Measurements from ENCODE around the gene EIF3K.
A peak's percentile ranks its signal among the peaks of the same experiment; 100 is the strongest.

EIF3K gene

DNA sequence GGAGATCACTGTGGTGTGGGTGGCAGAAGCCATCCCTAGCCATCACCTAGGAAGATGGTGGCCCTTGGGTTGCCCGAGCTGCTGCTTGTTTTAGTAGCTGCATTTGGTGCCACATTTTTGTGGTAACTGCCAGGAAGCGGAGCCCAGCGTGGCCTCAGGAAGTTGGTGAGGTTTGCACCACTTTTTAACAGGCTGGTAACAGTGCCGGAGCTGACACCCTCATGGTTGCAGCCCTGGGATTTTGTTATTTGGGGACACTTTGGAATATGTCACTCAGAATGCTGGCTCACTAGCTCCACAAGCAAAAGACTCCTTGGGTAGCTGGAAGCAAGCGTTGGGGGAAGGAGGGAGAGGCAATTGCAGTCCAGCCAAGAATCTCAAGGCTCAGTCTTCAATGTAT is 50.6 kb downstream of the EIF3K start:
- no peak for DNase-seq

DNA sequence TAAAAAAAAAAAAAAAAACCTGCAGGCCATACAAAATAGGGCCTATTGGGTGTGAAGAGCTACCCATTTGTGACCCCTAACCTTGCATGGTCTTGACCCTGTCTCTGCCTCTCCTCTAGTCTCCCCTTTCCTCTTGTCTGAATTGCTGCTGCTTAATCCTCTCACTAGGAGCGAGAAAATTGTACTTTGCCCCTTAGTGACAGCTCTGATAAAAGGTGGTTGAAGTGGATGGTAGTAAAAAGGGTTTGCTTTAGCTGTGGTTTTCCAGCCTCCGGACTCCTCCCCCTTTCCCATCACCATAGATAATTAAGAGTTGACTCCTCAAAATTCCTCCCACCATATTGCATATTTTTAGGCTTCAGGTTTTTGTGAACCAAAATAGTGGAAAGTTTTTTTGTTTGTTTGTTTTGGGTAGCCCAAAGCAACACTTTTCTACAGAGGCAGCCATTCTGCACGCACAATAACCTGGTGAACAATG is 52.0 kb downstream of the EIF3K start:
- no peak for DNase-seq

DNA sequence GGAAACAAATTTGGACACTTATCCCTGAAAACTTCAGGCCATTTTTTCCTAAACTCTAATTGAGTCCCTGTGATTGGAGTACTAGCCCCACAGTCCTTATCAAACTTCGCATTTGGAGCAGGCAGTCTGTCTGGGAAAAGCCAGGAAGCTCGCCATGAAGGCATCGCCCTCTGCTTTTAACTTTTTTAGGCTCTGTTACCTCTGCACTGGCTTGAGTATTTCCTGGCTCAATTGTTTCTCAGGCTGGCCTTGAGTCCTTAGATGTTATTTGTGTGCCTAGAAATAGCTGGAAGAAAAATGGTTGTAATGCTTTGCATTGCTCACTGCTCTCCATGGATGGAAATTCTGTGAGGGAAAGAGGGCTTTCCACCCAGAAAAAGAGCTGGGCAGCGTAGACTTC is 52.7 kb downstream of the EIF3K start:
- no peak for DNase-seq

DNA sequence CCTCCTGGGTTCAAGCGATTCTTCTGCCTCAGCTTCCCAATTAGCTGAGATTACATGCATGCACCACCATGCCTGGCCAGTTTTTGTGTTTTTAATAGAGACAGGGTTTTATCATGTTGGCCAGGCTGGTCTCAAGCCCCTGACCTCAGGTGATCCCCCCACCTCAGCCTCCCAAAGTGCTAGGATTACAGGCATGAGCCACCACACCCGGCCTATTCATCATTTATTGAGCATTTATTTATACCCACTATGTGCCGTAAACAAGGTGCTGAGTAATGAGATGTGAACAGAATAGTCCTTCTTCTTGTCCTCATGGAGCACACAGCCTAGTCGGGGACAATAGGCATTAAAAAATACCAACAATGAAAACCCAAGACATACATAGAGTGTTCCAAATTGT is 54.0 kb downstream of the EIF3K start:
- DNase-seq, result no peak

DNA sequence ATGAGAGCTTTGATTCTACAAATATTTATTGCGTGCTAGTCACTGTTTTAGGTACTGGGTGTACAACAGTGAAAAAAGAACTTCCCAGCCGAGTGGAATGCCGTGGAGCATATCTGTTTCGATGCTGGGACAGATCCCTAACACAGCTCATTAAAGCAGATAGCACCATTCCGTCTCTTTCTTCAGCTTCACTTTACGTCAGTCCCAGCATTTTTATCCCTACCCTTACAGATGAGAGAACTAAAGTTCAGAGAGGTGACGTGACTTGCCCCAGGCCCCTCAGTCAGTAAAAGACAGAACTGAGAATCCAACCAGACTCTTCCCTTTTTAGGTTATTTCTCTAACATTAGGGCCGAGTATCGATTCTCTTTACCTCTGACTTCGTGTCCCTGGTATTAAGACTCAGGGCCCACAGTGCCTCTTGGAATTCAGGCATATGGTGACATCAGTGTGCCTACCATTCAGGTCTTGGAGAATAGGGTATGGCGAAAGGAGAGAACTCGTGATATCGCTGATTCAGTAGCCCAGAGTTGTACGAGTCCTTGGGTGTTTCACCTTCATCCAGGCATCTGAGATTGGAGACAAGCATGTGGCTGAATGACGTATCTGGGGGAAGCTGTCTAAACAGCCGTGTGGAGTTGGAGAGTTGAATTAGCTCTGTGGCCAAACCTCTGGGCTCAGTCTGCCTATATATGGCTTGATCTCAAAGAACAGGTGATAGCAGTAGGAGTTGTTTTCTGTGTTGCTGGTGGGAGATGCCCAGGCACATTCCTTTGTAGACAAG is 55.6 kb downstream of the EIF3K start:
- no peak for DNase-seq

DNA sequence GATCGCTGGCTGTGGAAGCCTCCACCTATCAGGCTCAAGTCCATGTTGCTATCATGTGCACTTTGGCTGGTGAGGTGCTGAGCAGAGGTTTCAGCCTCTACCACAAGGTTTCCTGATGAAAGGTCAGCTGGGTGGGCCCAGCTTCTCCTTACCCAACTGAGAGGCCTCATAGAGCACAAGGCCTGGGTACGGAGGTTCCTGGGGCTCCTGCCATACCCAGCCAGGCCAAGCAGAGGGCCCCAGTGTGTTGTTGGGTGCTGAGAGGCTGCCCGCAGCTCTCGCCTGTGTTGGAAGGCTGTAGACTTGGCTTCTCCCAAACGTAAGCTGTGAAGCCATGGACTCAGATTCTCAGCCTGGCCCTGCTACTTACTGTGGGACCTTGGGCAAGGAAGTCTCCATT is 56.6 kb downstream of the EIF3K start:
- DNase-seq, result no peak

DNA sequence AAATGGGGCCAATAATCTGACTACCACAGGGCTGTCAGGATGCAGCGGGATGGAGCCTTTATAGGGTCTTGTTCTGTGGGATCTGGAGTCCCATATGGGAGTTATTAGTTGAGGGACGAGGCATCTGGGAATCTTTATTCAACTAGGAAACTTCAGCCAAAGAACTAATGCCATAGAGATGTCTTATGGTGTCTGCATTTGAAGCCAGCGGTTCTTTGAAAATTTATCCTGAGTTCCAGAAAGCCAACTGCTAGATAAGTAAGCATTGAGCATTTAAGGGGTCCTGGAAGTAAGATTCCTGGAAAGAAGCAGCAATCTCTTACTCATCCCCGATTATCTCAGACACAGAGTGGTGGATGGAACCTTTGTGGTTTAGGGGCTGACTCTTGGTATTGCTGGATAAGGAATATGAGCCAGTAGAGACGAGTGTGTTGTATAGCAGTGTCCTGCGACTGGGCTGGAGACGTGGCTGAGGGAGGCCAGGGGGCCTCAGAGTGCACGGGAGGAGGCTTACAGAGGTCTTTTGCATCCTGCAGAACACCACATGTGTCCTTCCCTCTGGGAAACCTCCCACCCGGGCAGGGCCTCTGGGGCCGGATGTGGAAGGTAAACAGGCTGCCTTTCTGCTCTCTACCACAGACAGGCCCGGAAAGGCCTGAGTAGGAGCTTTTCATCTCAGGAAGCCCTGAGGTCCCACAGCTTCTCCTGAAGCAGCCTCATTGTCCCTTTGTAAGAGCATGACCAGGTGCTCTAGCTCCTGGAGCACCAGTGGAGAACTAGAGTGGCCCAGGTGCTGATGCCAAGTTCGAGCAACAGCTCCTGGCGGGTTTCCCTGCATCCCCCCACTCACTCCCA is 57.3 kb downstream of the EIF3K start:
- DNase-seq, result no peak

DNA sequence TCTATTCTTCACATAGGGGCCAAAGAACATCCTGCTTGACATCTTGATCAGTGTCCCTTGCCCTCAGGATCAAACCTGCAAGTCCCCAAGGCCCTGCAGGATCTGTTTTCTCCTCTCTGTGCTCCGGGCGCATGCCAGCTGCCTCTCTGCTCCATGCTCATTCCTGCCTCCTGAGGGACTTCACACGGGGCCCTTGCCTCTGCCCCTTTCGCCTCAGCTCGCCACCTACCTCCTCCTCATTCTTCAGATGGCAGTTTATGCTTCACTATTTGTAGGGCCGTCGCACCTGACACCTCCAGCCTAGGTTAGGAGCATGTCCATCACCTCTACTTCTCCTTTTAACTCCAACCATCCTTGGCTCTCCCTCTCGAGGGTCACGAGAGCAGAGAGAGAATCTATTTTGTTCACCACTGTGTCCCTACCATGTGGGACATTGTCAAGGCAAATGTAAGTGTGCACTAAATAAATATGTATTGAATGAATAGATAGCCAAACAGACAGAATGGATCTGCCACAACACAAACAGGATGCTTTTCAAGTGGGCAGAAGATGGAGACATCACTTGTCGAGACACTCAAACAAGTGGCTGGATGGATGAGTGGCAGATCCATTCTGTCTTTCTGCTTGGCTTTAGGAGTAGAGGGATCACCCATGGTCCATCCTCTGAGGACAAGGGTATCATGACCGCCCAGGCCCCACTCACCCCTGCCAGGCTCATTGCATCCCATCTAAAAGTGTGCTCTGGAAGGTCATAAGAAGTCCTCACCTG is 58.1 kb downstream of the EIF3K start:
- no peak for DNase-seq

DNA sequence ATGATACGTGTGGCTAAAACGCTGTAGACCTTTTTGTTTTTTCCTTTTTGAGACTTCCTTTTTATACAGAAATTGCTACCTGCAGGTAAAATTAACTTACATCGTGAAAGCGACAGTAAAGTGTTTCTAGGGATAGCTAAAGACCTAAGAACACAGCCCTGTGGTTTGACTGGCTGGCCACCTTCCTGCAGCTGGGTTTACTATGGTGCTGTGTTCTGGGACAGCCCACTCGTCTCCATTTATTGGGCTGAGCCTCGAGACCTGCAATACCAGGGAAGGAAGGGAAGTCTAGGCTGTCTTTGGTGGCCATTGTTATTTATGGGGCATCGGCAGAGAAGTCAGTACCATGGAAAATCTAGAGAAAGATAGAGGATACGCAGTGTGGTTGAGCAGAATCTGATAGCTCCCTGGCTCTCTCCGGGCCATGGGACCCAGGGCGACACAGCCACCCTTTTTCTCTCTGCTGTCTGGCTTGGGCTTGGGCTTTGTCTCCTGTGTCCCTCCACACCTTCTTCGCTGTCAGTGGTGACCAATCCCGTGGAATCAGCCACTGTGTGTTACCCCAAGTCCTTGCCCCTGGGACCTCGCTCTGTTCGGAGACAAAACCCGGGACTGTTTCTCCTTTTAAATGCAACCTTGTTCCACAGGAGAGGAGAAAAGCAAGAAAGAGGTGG is 59.4 kb downstream of the EIF3K start:
- DNase-seq, result no peak

DNA sequence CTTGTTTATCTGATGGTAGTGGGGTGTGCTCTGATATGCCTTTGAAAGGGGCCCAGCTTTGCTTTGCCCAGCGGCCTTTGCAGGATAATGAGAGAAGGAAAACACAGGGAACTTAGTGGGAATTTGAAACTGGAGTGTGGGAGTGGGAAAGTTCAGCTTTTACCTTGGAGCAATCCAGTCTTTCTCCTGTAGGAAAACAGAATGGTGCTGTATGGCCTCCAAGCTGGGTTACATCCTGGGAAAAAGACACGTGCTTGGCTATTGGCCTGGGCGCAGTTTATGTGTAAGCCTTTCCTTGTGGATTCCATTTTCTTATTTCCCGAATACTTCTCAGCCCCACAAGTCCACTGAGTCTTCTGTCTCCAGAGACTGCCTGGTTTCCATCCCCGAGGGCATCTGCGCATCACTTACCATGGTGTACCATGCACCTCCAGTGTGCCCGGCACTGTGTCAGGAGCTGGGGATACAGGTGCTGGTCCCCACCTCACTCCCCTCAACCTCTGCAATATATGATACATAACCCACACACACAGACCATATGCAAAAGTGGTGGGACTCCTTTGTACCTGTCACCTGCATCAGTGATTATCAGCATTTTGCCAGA is 60.0 kb downstream of the EIF3K start:
- no peak for DNase-seq

DNA sequence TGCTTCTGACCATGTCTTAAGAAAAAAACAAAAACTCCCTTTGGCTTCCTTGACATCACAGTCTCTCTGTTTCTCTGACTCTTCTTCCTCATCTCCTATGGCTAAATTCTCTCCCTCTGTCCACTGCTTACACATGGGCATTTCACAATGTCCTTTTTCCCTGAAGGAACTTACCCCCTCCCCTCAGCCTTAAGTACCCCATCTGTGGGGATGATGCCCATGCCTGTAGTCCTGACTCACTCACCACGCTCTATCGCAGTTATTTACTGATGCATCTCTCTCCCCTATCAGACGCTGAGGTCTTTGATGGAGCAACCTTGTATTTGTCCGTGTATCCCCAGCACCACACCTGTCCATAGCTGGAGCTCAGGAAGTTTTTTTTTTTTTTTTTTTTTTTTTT is 60.9 kb downstream of the EIF3K start:
- no peak for DNase-seq

DNA sequence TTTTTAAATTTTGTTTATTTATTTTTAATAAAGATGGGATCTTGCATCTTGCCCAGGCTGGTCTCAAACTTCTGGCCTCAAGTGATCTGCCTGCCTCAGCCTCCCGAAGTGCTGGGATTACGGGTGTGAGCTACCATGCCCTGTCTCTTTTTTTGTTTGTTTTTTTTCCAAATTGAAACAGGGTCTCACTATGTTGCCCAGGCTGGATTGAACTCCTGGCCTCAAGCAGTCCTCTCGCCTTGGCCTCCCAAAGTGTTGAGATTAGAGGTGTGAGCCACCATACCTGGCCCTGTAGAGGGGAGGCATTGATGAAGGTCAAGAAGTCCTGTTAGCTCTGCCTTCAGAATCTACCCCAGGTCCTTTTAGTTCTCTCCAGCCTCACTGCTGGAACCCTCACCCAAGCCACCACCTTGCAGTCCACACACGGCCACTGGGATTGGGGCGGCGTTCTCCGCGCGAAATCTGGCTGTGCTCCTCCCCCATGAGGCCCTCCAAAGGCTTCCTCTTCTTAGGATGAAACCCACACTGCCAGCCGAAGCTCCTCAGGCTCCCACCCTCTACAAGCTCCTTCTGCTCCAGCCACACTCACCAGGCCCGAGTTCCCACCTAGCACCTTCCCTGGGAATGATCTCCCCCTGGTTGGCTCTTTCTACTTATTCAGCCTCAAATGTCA is 63.3 kb downstream of the EIF3K start:
- no peak for DNase-seq

DNA sequence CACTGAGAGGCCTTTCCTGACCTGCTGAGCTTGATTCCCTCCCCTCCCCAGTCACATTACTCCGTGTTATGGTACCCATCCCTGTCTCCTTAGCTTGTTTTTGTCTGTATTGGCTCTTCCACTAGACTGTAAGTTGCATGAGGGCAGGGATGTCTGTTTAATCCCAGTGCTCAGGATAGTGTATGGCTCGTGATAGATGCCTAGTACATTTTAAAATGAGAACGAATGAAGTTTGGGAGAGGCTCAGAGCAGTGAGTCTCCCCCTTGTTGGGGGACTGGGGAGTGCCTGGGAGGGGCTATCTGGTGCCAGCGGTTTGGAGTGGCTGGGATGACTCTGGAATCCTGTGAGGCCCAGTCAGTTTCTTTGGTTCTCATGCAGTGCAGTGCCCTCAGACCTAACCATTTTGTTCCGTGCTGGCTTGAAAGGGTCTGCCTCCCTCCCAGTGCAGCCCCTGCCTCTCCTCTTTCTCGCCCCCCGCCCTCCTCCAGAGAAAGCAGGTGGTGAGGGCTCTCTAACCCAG is 63.9 kb downstream of the EIF3K start:
- no peak for DNase-seq

DNA sequence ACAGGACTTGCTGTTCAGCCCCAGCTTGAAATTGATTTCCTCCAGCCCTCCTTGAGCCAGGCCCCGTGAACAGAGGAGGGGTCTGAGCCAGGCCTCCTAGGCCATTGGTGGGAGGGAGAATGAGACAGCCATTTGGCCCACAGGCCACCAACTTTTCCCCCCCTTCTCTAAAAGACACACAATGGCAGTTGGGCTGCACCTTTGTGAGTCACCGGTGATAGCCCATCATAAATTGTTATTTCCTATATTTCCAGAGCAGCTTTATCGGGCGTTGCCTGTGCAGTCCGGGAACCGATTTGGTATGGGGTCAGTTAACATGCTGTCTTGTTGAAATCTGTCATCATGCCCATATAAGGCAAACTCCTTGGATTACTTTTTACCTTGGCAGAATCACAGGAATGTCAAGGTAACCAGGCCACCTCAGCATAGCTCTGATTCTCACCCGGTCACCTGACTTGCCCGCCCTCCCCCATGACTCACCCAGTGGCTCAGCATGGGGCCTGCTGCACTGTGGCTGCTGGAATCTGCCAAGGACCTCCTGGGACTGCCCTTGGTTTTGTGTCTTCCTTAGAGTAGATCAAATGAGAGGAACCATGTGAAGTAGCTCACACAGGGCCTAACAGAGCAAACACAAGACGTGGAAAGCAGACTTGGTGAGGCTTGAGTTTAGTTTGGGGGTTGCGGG is 64.5 kb downstream of the EIF3K start:
- DNase-seq, result peak; percentile 25

DNA sequence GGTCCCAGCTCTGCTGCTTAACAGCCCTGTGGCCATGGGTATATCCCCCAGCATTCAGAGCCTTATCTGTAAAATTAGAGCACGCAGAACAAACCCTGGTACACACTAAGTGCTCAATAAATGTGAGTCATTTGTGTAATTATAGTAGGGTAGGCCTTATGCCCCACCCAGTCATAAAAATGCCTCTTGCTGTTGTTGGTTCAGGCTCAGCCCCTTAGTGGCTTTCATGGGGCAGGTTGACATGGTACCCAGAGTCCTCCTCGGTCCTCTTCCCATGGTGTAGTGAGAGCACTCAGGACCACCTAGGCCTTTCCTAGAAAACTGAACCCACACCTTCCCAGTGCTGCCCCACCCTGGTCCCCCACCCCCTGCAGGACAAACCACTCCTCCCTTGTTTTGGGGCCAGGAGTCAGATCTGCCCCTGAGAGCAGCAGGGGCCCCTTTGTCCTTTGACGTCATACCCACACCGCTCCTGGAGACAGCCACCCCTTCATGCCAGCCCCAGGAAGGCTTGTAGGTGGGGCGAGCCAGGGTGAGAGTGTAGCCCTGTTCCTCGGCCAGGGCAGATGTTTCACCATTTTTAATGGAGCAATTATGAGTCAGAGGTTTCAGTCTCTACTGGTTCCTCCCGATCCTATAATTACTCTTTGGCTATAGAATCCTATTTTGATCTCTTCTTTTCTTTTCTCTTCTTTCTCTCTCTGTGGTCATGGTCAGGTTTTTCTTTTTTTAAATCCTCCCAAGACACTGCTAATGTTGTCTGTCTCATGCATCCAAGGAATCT is 65.3 kb downstream of the EIF3K start:
- no peak for DNase-seq

DNA sequence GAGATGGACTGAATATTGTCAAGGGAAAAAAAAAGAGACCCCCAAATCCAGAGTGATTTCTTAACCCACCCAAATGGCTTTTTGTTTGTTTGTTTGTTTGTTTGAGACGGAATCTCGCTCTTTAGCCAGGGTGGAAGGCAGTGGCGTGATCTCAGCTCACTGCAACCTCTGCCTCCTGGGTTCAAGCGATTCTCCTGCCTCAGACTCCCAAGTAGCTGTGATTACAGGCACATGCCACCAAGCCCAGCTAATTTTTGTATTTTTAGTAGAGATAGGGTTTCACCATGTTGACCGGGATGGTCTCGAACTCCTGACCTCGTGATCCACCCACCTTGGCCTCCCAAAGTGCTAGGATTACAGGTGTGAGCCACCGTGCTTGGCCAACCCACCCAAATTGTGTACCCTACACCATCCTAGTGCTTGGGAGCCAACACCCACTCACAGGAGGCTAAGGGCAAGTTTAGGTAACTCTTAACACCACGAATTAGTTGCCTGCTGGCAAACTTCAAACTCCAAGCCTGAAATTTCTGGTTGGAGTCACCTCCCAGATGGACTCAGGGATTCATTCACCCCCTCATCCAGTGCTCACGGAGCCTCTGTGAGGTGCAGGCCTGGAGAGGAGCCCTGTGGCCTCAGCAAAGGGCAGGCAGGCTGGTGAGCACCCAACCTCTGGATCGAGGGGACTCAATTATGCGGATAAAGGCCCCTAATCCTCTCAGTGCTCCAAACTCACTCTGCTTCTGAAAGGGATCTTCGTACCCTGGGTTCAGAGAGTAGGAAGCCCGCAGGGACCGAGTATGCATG is 66.1 kb downstream of the EIF3K start:
- no peak for DNase-seq

DNA sequence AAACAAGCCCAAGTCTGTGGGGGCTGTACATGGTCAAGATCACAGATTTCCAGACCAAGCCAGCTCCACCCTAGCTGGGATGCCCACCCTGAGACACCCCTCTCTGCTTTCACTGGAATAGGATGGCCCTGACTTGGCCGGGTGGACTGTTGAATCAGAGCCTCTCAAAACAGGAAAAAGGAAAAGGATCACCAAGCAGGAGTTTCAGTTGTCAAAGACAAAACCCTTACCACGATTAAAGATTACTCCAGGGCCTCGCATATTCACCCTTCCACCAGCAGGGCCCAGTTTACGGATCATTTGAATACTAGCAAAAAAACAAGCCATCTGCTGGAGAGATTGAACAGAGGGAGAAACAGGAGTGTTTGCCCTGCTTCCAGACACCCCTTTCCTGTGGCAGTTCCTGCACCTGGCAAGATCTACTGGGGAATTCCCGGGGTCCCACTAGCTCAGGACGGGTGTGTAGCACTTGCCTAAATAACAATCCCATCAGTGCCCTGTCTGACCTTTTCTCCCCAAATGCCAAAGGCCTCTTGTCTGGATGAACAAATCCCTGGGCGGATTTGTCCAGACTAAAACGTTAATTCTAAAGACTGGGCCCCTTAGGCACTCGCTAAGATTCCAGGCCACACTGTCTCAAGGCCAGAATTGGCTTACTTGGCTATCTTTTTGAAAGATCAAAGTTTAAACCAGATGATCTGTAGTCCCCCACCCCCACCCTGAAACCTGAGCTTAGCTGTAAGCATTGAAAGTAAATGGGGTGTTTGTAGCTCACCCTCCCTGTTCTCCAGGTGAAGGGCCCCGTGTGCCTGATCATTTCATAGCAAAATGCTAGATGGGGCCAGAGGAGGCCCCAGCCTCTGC is 66.9 kb downstream of the EIF3K start:
- DNase-seq, result no peak

DNA sequence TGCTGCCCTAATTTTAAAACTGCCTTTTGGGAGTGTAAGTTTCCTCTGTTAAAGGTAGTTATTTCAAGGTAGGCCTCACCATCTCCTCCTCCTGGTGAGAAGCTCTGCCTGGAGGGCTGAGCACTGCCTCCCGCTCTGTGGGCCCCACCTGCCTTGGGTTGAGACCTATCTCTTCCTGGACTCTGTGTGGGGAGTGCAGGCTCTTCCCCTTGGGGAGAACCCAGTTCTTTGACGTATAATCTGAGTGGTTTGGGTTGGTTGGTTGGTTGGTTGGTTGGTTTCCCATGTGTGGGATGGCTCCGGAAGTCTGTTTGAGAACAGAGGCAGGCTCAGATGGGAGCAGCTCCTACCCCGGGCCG is 67.5 kb downstream of the EIF3K start:
- peak; percentile 13 for DNase-seq
